Stimulated activated CD4-positive, alpha-beta T cell treated with anti-CD3 and anti-CD28 coated beads, Interleukin-12 subunit alpha, Interleukin-12 subunit beta, amount 100 ng/mL, for 24 hours (primary cell): ENCODE results near the gene CWF19L2.
"Not testable (repeated sequence)": the region's sequence is repeated elsewhere in the genome, so short reads cannot be mapped to it uniquely, and the experiment has no call there.

Source experiments
- DNase-seq, 2 experiments: peaks; one replicate each; pipeline ENCODE4 v3.0.0-alpha.2; 2020; ENCODE audit warnings: low read depth in 2 of 2

CWF19L2 gene

GRCh38 chr11:107457558-107458271 lies at the start of gene CWF19L2:
TSS of gene CWF19L2 (minus strand) at chr11:107457825. CDS start at chr11:107457816, 9 bp downstream.
- DNase-seq = peak; percentile 72 to 82

GRCh38 chr11:107505647-107506225 lies 48.1 kb upstream of the CWF19L2 start:
- no peak for DNase-seq

DNA sequence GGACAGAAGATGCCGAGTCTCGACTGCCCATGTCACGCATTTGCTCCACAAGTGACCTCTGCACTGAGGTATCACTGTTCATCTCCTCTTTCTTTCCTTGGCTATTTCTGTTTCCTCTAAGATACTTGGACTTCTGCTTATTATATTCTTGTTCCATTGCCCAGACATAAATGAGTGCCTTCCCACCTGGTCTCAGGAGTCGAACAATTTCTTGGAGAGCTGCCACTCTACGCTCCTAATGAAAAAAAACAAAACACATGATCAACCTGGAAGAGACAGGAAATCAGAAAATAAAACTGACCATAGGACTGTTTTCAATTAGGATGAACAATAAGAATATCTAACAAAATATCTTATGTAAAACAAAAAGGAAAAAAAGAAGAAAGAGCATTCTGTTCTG lies 47.4 kb upstream of the CWF19L2 start:
- DNase-seq = no peak

GRCh38 chr11:107501713-107502112 lies 44.1 kb upstream of the CWF19L2 start:
- no peak for DNase-seq

DNA sequence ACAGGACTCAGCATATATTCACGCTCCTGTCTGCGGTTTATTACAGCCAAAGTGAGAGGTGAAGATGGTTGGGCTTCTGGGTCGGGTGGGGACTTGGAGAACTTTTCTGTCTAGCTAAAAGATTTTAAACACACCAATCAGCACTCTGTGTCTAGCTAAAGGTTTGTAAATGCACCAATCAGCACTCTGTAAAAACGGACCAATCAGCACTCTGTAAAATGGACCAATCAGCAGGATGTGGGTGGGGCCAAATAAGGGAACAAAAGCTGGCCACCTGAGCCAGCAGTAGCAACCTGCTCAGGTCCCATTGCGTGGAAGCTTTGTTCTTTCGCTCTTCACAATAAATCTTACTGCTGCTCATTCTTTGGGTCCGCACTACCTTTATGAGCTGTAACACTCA lies 39.7 kb upstream of the CWF19L2 start:
- DNase-seq = not testable (repeated sequence)

- no peak for DNase-seq
Observed at GRCh38 chr11:107496011-107496410, 38.4 kb upstream of the CWF19L2 start.

GRCh38 chr11:107494055-107494454 lies 36.4 kb upstream of the CWF19L2 start:
- no peak for DNase-seq

- no peak for DNase-seq
Observed at GRCh38 chr11:107493117-107493516, 35.5 kb upstream of the CWF19L2 start.

GRCh38 chr11:107490836-107491235 lies 33.2 kb upstream of the CWF19L2 start:
- no peak for DNase-seq

- no peak for DNase-seq
Observed at GRCh38 chr11:107482234-107482633, 24.6 kb upstream of the CWF19L2 start.

GRCh38 chr11:107478922-107479321 lies 21.3 kb upstream of the CWF19L2 start:
- no peak for DNase-seq

DNA sequence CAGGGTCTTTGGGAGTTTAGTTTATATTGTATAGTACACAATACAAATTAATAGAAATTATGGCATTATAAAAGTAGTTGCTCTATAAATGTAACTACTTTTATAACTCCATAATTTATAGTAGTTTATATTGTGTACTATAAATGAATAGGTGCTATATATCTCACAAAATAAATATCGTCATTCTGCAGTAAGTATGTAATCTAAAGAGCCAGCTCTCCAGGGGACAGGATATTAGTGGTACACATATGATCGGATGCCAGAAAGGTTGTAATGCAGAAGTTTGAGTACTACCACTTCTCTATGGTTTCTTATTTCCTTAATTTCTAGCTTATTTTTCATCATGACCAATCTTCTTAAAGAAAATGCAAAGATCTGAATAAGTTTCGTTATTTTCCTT lies 20.2 kb upstream of the CWF19L2 start:
- no peak for DNase-seq

DNA sequence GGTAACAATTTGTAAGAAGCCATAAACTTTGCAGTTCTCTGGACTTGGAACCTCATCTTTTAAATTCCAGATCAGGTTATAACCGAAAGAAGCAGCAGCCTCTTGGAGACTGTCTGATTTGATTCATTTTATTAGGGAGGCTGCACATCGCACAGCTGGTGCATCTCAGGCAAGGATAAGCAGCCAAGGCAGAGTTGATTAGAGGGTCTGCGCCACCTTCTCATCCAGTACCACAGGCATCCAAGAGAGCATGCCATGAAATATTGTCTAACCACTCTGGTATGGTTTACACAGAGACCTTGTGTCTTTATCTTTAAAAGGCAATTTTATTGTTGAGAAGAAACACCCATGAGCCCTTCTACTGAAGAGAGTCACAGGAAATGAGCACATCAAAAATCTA lies 16.2 kb upstream of the CWF19L2 start:
- no peak for DNase-seq

- no peak for DNase-seq
Observed at GRCh38 chr11:107472966-107473365, 15.3 kb upstream of the CWF19L2 start.

- DNase-seq = no peak
Observed at GRCh38 chr11:107468596-107468995, 11.0 kb upstream of the CWF19L2 start.

GRCh38 chr11:107467696-107468095 lies 10.1 kb upstream of the CWF19L2 start:
- no peak for DNase-seq

- DNase-seq = not testable (repeated sequence)
Observed at GRCh38 chr11:107466275-107466866, 8.7 kb upstream of the CWF19L2 start.

- no peak for DNase-seq
Observed at GRCh38 chr11:107457205-107457557, 444 bp downstream of the CWF19L2 start.

GRCh38 chr11:107453594-107454286 lies 3.9 kb downstream of the CWF19L2 start:
- no peak for DNase-seq

- DNase-seq = no peak
Observed at GRCh38 chr11:107446822-107447431, 10.7 kb downstream of the CWF19L2 start.

GRCh38 chr11:107442715-107443215 lies 14.9 kb downstream of the CWF19L2 start:
- DNase-seq = no peak

GRCh38 chr11:107439586-107440167 lies 17.9 kb downstream of the CWF19L2 start:
- no peak for DNase-seq
